NCI-H2029 (cell line): ENCODE measurements around the gene ORM2.

Source experiments
- DNase-seq: peaks from one replicate; lab custom pipeline; 2025; lab: John Stamatoyannopoulos, UW

ORM2 gene

DNA sequence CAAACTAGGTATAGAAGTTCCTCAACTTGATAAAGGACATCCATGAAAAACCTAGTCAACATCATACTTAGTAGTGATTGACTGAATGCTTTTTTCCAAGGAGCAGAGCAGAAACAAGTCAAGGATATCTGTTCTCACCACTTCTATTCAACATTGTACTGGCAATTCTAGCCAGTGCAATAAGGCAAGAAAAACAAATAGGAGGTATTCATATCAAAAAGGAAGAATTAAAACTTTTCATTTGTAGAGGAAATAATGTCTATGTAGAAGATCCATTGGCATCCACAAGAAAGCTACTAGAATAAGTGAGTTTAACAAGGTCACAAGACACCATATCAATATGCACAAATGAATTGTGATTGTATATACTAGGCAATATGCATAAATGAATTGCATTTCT lies 35.0 kb upstream of the ORM2 start:
- DNase-seq: no peak

DNA sequence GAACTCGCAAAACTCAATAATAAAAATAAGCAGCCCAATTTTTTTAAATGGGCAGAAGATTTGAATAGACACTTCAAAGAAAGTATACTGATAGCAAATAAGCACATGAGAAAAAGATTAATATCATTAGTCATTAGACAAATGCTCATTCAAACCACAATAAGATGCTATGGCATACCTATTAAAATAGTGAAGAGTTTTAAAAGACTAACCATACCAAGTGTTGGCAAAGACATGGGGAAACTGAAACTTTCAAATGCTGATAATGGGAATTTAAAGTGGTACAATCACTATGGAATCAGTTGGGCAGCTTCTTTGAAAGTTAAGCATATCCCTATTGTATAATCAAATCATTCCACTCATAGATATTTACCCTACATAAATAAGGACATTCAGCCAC lies 33.3 kb upstream of the ORM2 start:
- DNase-seq: no peak

DNA sequence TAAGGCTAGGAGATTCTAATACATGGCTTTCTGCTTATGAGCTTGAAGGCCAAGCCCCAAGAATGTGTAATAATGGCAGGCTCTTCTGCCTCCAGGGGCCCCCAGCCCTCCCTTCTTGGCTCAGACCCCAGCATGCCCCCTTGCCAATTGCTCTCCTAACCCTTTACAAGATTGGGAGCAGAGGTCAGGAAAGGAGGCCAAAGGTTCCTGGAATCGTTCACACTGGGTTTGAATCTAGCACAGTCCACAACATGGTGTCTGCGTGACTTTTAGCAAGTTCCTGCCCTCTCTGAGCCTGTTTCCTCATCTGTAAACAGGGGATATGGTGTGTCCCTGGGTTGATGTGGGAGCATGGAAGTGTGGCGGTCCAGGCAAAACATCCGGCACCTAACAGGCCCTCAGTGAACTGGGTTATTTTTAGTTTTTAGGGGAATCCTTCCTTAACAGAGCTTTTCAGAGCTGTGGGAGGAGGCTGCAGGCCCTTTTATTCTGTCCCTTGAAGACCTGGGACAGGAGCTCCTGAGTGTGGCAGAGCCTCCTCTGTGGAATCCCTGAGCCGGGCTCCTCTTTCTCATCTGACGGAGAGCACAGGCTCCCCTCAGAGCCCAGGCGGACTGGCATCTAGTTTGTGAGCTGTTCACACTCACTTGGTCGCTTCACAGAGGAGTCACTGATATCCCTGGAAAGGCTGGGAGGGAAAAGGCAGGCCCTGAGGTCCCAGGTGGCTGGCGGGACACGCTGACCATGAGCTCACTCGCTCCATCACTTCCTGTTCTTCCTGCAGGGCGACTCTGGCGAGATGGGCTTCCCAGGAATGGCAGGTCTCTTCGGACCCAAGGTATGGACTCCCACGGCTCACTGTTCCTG lies 30.1 kb upstream of the ORM2 start:
- DNase-seq: no peak

DNA sequence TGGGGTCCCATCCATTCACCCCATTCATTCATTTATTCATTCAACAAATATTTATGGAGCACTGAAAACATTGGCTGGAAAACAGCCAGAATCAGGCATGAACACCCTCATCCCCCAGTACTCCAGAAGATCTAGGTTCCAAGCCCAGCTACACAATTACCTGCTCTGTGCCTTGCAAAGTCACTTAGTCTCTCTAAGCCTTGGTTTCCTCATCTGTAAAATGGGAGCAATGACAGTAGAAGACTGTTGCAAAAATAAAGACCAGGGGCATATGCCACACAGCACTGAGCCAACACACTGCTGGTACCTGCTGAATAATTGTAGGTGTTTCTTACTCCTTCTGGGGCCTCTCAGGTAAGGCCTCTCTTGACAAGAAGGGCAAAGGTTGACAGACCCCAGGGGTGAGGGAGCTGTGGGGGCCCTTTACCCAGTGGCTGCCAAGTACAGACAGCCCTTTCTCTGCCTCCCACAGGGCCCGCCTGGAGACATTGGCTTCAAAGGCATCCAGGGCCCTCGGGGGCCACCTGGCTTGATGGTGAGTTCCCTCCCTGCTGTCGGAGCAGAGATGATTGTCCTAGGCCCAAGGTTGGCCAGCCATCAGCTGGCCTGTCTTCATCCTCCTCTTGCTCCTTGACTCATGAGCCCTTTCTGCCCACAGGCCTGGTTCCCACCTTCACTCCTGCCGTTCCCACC lies 29.4 kb upstream of the ORM2 start:
- no peak for DNase-seq

DNA sequence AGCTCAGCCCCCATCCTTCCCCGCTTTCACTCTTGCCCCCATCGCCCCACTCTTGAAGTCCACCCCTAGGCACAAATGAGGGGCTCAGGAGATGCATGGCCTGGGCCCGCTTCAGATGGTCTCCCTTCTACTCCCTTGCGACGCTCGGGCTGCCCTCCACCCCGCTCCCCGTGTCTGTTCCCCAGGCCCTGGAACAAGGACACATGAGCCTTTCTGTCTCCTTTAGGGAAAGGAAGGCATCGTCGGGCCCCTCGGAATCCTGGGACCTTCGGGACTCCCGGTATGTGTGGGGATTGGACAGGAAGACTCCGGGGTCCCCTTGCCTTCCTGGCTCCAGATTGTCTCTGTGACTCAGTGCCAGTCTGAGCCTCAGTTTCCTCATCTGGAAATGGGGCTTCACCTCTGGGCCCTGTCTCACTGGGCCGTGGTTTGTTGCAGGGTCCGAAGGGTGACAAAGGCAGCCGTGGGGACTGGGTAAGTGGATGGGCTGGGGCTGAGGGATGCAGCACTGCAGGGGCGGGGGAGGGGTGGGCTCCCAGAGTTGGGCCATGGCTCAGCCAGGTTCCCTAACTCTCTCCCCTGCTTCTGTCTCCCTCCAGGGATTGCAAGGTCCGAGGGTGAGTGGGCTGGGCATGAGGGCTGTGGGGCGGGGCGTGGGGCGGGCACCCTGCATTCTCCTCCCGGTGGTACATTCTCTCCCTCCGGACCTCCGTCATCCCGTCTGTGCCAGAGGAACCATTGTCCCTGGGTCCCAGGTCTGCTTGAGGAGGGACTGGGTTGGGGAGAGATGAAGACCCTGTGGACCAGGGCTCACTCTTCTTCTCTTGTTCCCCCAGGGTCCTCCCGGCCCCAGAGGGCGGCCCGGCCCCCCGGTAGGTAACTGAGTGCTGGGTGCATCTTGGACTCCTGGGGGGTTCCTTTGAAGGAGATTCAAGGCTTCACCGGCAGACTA lies 28.5 kb upstream of the ORM2 start:
- DNase-seq: no peak

DNA sequence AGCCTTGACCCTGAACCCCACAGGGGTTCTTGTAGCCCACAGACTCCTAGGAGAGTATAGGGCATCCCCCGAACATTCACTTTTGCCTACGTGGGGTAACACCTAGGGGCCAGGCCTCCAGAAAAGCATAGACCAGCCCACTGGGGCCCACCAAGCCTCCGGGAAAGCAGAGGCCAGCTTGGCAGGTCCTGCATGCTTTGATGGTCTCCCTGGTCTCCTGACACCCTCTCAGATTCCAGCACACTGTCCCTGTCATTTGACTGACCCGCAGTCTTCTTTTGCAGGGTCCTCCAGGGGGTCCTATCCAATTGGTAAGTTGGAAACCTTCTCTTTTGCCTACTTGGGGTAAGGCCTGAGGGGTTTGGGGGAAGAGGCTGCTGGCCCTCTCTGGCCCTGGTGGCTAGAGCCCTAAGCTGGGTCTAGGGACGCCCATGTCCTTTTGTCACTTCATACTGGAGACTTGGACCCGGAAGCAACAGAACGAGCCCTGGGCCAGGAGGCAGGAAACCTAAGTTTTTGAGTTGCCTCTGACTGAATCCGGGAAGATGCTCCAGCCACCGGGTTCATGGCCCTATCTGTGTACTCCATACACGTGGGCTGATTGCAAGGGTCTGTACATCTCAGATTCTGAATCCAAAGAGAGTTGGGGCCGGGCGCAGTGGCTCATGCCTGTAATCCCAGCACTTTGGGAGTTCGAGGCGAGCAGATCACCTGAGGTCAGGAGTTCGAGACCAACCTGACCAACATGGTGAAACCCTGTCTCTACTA lies 27.7 kb upstream of the ORM2 start:
- no peak for DNase-seq

DNA sequence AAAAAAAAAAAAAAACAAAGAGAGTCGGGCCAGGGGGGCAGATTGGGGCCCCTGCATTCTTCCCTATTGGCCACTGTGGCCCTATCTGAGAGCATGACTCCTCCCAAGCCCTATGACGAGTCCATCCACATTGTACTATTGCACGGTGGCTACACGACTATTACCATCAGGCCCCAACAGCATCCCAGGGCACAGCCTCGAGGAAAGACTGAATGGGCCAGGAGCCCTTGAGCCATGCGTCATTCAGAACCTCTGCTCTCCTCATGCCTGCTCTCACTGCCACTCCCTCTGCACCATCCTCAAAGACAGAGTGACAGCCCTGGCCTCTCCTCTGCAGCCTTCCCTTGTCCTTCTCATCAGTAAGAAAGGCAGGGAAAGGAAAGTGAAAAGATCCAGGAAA lies 26.9 kb upstream of the ORM2 start:
- no peak for DNase-seq

DNA sequence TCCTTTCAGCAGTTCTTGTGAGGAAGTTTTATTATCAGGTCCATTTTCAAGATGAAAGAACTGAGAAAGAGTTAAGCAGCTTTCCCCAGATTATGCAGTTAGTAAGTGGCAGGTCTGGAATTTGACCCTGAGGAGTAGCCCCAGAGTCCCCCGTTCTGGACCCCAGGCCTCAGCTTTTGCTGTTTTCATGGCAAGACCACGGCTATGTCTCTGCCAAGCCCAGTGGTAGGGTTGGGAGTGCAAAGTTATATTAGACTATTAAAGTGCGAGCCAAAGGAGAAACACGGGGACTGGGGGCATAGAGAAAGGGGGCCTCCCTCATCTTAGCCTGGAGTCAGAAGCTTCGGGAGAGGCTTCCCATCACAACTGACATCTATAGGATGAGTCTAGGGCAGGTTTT lies 26.1 kb upstream of the ORM2 start:
- no peak for DNase-seq

DNA sequence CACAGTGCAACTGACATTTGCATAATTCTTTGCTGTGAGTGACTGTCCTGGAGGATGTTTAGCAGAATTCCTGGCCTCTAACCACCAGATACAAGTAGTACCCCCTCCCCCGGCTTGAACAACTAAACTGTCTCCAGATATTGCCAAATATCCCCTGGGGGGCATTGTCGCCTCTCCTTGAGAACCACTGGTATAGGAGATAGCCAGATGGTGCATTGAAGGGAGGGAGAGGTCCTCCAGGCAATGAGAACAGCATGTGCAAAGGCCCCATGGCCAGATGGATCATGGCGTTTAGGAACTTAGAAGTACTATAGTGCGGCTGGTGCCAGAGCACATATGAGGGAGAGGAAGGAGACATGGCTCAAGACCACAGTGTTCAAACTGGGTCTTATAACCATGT lies 25.7 kb upstream of the ORM2 start:
- DNase-seq: no peak

DNA sequence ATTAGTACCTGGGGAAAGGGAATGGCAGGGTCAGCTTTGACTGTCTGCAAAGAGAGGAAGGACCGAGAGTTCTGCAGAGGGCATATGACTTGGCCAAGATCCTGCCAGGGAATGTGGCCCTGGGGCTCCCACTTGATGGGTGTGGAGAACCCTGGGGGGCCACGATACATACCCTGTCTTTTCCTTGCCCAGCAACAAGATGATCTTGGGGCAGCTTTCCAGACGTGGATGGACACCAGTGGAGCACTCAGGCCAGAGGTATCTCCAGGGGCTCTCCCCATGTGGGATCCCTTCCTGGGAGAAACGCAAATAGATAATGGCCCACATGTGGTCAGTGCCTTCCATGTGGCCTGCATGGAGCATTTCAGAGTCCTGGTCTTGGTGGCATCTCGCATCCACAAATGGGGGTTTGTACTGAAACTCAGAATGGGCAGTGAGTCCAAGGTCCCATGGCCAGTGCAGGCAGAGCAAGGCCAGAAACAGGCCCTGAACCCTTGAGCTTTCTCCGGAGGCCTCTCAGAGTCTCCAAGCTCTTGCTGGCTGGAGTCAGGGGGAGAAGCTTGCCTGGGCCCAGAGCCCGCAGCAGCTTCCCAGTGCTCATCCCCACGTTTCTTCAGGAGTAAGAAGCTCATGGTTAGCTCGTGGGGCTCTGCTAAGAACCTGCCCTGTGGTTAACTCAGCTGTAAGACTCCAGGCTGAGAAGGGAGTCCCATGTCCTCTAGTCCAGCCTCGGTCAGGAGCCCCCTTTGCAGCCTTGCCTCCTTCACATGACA lies 25.1 kb upstream of the ORM2 start:
- DNase-seq: no peak

DNA sequence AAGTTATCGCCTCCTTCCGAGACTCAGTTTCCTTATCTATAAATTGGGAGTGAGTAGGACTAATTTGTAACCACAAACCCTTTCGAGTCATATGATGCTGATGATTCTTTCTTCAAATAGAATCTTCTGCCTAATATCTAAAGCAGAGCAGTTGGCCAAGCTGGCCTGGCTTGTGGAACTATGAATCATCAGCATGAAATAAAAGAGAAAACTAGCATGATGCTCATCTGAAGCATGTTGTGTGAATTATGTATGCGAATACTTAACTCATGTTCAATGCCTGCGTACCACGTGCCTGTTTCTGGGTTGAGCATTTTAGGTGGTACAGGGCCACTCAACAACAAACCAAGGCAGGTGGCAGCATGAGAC lies 21.8 kb upstream of the ORM2 start:
- DNase-seq: no peak

DNA sequence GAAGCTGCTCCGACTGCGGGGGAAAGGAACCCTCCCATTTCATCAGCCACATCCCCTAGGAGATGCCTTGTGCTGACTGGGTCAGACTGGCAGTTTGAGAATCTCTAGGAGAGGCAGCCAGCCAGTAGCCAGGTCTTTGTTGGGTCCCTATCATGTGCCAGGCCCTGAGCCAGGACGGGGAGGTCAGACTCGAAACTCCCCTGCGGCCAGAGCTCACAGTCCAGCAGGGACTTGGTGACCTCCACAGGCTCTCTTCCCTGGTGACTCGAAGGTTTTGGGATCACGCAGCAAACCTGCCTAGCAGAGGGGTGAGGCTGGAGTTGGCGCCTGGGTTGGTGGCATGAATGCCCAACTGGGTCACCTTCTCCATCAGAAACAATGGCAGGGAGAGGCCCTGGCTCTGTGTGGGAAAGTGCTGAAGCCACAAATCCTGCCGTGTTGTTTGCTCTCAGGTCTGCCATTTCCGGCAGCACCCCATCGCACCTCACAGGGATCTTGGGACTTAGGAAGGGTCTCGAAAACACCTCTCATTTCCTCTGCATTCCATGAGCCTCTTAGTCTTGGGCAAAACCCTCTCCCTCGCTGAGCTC lies 21.2 kb upstream of the ORM2 start:
- no peak for DNase-seq

DNA sequence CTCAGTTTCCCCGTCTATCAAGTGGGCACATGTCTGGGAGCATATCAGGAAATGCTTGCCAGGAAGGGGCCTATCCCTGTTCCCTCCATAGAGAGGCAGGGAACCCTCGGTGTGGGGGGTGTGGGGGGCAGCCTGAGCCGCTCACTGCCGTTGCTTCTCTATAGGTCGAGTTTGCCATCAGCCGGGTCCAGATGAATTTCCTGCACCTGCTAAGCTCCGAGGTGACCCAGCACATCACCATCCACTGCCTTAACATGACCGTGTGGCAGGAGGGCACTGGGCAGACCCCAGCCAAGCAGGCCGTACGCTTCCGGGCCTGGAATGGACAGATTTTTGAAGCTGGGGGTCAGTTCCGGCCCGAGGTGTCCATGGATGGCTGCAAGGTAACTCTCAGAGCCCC lies 20.6 kb upstream of the ORM2 start:
- no peak for DNase-seq

DNA sequence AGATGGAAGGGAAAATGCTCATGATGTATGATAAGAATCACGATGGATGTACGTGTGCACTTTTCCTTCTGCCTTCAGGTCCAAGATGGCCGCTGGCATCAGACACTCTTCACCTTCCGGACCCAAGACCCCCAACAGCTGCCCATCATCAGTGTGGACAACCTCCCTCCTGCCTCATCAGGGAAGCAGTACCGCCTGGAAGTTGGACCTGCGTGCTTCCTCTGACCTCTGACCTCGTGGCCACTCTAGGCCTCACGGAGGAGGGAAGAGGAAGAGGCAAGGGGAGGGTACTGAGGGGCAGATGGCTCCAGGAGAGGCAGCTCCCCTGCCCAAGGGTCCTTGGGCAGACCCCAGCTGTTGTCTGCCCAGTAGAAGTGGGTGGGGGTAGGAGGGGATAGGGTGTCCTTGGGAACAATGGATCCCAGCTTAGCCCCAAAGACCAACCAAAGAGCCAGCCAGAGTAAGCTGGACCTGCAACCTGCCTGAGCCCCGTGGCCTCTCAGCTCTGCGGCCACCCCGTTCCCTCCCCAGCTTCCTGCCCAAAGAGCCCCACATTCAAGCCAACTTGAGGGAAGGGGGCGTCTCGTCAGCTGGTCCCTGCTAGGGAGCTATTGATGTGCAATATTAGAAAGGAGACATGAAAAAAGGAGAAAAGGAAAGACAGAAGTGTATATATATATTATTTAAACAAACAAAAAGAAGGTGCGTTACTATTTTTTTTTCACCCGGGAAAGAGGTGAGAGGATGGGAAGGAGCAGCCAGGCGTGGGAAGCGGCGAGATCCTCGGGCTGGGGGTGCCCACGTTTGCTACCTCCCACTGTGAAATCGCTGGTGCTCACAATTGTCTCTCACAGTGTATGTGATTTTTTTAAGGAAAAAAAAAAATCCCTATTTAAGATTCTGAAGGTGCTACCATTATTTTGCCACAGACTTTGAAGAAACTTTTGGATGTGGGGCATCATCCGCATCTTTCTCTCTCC lies 18.9 kb upstream of the ORM2 start:
- no peak for DNase-seq

DNA sequence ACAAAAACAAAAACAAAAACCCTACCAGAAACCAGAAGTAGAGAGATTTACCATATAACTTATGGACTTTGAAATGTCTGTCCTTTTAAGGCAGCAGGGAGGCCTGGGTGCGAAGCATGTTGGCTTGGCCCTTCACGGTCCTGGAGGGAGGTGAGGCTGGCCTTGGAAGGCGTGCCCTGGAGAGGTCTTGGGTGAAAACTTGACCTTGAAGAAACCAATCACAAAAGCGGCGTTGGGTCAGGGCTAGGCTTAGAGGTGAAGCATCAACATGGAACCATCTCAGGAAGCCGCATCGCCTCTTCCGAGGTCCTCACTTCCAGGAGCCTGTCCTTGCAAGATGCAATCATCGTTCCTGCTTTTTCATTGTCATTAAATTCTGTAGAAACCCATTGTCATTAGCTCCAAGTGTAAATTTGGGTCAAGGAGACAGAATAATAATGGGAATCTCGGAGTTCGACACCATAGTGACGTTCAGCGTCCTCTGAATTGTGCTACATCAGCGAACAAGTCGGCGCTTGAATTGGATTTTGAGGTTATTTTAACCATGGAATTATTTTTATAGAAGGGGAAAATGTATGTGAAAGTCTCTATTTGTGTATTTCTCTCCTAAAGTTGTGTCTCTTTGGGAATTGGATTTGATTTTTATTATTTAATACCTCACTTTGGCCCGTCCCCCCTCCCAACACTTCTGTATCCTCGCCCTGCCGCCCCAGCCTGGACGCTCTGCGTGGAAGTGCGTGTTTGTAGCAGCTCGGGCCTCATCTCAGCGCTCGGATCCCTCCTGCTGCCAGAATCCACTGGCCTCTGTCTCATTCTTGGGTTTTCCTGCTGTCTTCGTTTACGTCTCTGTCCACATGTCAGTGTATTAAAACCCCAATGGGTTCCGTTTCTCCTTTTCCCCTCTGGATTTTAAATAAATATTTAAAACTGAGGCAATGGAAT lies 17.8 kb upstream of the ORM2 start:
- DNase-seq: no peak

DNA sequence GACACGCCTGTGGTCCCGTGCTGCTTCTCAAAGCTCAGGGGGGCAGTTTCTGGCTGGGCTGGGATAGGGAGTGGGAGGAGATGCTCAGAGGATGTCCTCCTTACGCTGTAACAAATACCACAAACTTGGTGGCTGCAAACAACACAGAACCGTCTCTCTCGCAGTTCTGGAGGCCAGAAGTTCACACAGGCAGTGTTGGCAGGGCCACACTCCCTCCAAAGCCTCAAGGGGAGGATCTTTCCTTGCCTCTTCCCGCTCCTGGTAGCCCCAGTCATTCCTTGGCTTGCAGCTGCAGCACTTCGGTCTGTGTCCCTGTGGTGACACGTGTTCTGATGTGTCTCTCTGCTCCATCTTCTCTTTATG lies 17.2 kb upstream of the ORM2 start:
- no peak for DNase-seq

DNA sequence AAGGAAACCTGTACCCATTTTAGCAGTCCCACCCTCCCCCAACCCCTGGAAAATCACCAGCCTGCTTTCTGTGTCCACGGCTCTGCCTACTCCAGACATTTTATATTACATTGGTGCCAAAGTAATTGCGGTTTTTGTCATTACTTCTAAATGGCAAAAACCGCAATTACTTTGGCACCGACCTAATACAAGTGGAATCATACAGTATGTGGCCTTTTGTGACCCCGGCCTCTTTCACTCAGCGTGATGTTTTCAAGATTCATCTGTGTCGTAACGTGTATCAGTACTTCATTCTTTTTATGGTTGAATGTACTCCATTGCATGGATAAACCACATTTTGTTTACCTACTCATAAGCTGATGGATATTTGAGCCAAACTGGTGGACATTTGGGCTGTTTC lies 16.5 kb upstream of the ORM2 start:
- no peak for DNase-seq

DNA sequence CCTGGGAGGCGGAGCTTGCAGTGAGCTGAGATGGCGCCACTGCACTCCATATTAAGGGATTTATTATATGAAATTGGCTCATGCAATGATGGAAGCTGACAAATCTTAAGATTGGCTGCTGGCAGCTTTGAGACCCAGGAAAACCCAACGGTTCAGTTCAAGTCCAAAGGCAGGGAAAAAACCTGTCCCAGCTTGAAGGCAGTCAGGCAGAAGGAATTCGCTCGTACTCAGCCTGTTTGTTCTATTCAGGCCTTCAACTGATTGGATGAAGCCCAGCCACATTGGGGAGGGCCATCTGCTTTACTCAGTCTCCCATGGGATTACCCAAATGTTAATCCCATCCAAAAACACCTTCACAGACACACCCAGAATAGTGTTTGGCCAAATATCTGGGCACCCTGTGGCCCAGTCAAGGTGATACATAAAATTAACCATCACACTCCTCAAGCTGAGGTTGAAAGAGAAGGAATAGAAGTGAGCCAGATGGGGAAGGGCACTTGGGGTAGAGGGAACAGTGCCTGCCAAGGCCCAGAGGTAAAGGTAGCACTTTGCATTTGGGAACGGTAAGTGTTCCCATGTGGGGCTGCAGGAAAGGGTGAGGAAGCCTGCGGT lies 15.3 kb upstream of the ORM2 start:
- DNase-seq: no peak
